Epithelial cell of prostate (primary cell): ENCODE measurements around the gene SH3GL1.

ENCODE experiments used
- DNase-seq: peaks from one replicate; pipeline ENCODE4 v3.0.0-alpha.2; 2011; ENCODE audit warnings: low read depth, low spot score
- H3K27ac ChIP-seq: fragments of 450-650 bp; 2 replicates; pipeline ENCODE4 v1.5.1; 2017; ENCODE audit warnings: mild to moderate bottlenecking

SH3GL1 gene

GRCh38 chr19:4432918-4433506 lies 32.7 kb upstream of the SH3GL1 start:
- no peak for DNase-seq
- H3K27ac ChIP-seq: no peak overlapping the region

GRCh38 chr19:4431808-4432674 lies 31.7 kb upstream of the SH3GL1 start:
- H3K27ac ChIP-seq: no peak overlapping the region
- no peak for DNase-seq

- no peak overlapping the region for H3K27ac ChIP-seq
- no peak for DNase-seq
Observed at GRCh38 chr19:4431296-4431695, 30.9 kb upstream of the SH3GL1 start.

GRCh38 chr19:4430760-4431159 lies 30.4 kb upstream of the SH3GL1 start:
- no peak overlapping the region for H3K27ac ChIP-seq
- DNase-seq: no peak

GRCh38 chr19:4429771-4430171 lies 29.4 kb upstream of the SH3GL1 start:
- no peak overlapping the region for H3K27ac ChIP-seq
- no peak for DNase-seq

- no peak for DNase-seq
Observed at GRCh38 chr19:4429256-4429655, 28.9 kb upstream of the SH3GL1 start.

GRCh38 chr19:4428326-4428975 lies 28.1 kb upstream of the SH3GL1 start:
- no peak for DNase-seq
- H3K27ac ChIP-seq: no peak overlapping the region

More at GRCh38 chr19:4429256-4429655, 28.9 kb upstream of the SH3GL1 start:
- no peak overlapping the region for H3K27ac ChIP-seq

GRCh38 chr19:4425537-4425936 lies 25.2 kb upstream of the SH3GL1 start:
- no peak for DNase-seq
- H3K27ac ChIP-seq: no peak overlapping the region

- DNase-seq: no peak
- no peak overlapping the region for H3K27ac ChIP-seq
Observed at GRCh38 chr19:4423416-4424126, 23.2 kb upstream of the SH3GL1 start.

GRCh38 chr19:4416268-4416667 lies 15.9 kb upstream of the SH3GL1 start:
- H3K27ac ChIP-seq: no peak overlapping the region
- no peak for DNase-seq

- no peak for DNase-seq
Observed at GRCh38 chr19:4415352-4415751, 15.0 kb upstream of the SH3GL1 start.

GRCh38 chr19:4414800-4415321 lies 14.5 kb upstream of the SH3GL1 start:
- H3K27ac ChIP-seq: no peak overlapping the region

More at GRCh38 chr19:4415352-4415751, 15.0 kb upstream of the SH3GL1 start:
- H3K27ac ChIP-seq: no peak overlapping the region

GRCh38 chr19:4414144-4414799 lies 13.9 kb upstream of the SH3GL1 start:
- no peak for DNase-seq
- no peak overlapping the region for H3K27ac ChIP-seq

More at GRCh38 chr19:4414800-4415321, 14.5 kb upstream of the SH3GL1 start:
- no peak for DNase-seq

GRCh38 chr19:4413588-4413987 lies 13.2 kb upstream of the SH3GL1 start:
- DNase-seq: no peak
- no peak overlapping the region for H3K27ac ChIP-seq

- no peak for DNase-seq
- no peak overlapping the region for H3K27ac ChIP-seq
Observed at GRCh38 chr19:4409123-4409933, 9.0 kb upstream of the SH3GL1 start.

- no peak overlapping the region for H3K27ac ChIP-seq
- no peak for DNase-seq
Observed at GRCh38 chr19:4406626-4407025, 6.3 kb upstream of the SH3GL1 start.

- DNase-seq: no peak
- no peak overlapping the region for H3K27ac ChIP-seq
Observed at GRCh38 chr19:4405977-4406376, 5.6 kb upstream of the SH3GL1 start.

- H3K27ac ChIP-seq: no peak overlapping the region
- no peak for DNase-seq
Observed at GRCh38 chr19:4403005-4403761, 2.8 kb upstream of the SH3GL1 start.
